K562 (cell line): Measurements from ENCODE around the gene UBR7. TPM values are rescaled to one million over a fixed set of nuclear protein-coding genes. Genes with fewer than 3 reads are reported as not detected.

Source experiments
- ATF7 ChIP-seq: fragments of 450-650 bp; IDR thresholded peaks from 2 replicates; pipeline ENCODE4 v1.7.1; 2014; ENCODE audit warnings: mild to moderate bottlenecking, moderate library complexity
- BACH1 ChIP-seq: fragments of 200-800 bp; sonication (Bioruptor generic); IDR thresholded peaks from 2 replicates; pipeline ENCODE4 v1.6.1; 2016; ENCODE audit warnings: missing genetic modification characterization, missing compliant biosample characterization
- GABPB2 ChIP-seq: fragments of 250-450 bp; sonication (Bioruptor Pico); conservative IDR thresholded peaks from 2 replicates; pipeline ENCODE4 v1.5.1; 2021; ENCODE audit warnings: mild to moderate bottlenecking
- GATAD2B ChIP-seq: fragments of 450-650 bp; IDR thresholded peaks from 2 replicates; pipeline ENCODE4 v1.6.1; 2017; ENCODE audit warnings: mild to moderate bottlenecking, borderline replicate concordance
- ILK ChIP-seq: fragments of 450-650 bp; IDR thresholded peaks from 2 replicates; pipeline ENCODE4 v1.6.1; 2016; ENCODE audit warnings: missing genetic modification characterization, low read depth, mild to moderate bottlenecking, missing compliant biosample characterization, moderate library complexity, borderline replicate concordance
- NFRKB ChIP-seq: fragments of 450-650 bp; IDR thresholded peaks from 2 replicates; pipeline ENCODE4 v1.6.1; 2016; ENCODE audit warnings: low read depth
- RBM17 ChIP-seq: fragments of 200-400 bp; formaldehyde crosslinking; IDR thresholded peaks from 2 replicates; pipeline ENCODE4 v1.6.1; 2017; ENCODE audit warnings: low read depth, mild to moderate bottlenecking, low read length, borderline replicate concordance
- RFX7 ChIP-seq: fragments of 250-450 bp; sonication (Bioruptor Pico); IDR thresholded peaks from 2 replicates; pipeline ENCODE4 v1.5.1; 2021; ENCODE audit warnings: mild to moderate bottlenecking
- SAP30 ChIP-seq: fragments of 200-600 bp; sonication (generic); IDR thresholded peaks from 2 replicates; pipeline ENCODE4 v1.6.1; 2012; ENCODE audit warnings: borderline replicate concordance, low read depth, mild to moderate bottlenecking, moderate library complexity, low read length, control low read depth, inconsistent platforms; ENCODE audit not compliant: insufficient read depth, poor library complexity, severe bottlenecking
- SMARCA5 ChIP-seq: fragments of 450-650 bp; IDR thresholded peaks from 2 replicates; pipeline ENCODE4 v1.6.1; 2016
- SNIP1 ChIP-seq: fragments of 450-650 bp; IDR thresholded peaks from 2 replicates; pipeline ENCODE4 v1.7.1; 2017; ENCODE audit warnings: low read depth, mild to moderate bottlenecking
- SUPT5H ChIP-seq: fragments of 450-650 bp; IDR thresholded peaks from 2 replicates; pipeline ENCODE4 v1.6.1; 2016
- TCF7 ChIP-seq: sonication (generic); IDR thresholded peaks from 2 replicates; pipeline ENCODE4 v1.6.1; 2016; ENCODE audit warnings: antibody characterized with exemption, borderline replicate concordance
- TCFL5 ChIP-seq: fragments of 250-450 bp; sonication (Bioruptor Pico); conservative IDR thresholded peaks from 2 replicates; pipeline ENCODE4 v1.6.1; 2021; ENCODE audit warnings: mild to moderate bottlenecking, moderate library complexity, matching md5 sums
- ZNF124 ChIP-seq: sonication (generic); formaldehyde crosslinking; IDR thresholded peaks from 2 replicates; pipeline ENCODE4 v1.8.1; 2022; ENCODE audit warnings: missing genetic modification reagents
- ZNF134 ChIP-seq: fragments of 250-450 bp; sonication (Bioruptor Pico); conservative IDR thresholded peaks from 2 replicates; pipeline ENCODE4 v1.4.0; 2020
- ZNF589 ChIP-seq: fragments of 200-800 bp; sonication (Bioruptor generic); IDR thresholded peaks from 2 replicates; pipeline ENCODE4 v1.6.1; 2016; ENCODE audit warnings: low read depth, missing genetic modification characterization, missing compliant biosample characterization
- ZNF717 ChIP-seq: fragments of 250-450 bp; sonication (Bioruptor Pico); IDR thresholded peaks from 2 replicates; pipeline ENCODE4 v1.5.0; 2021
- ZNF77 ChIP-seq: fragments of 250-450 bp; sonication (Bioruptor Pico); IDR thresholded peaks from 2 replicates; pipeline ENCODE4 v1.5.0; 2020
- polyA plus RNA-seq, 8 experiments: library from polyadenylated mRNA; depleted of rRNA in 4 of 8; stranded (reverse) in 5 of 8; unstranded in 3 of 8; fragments of >200 nt; fragmentation: Nextera tagmentation in 2 of 8; fragmentation: Illumina TruSeq in 1 of 8; extraction: Ambion mirVana in 2 of 8; extraction: Trizol in 1 of 8; gene quantifications; 2 replicates each; pipeline versions ENCODE4 v1.2.1 to v1.2.3, GENCODE V29; 2011 to 2014; ENCODE audit warnings: inconsistent platforms in 1 of 8, missing spikeins in 1 of 8
- total RNA-seq, 7 experiments: library from RNA; depleted of rRNA in 6 of 7; stranded (reverse); fragments of >200 nt in 6 of 7; fragmentation: Illumina TruSeq in 2 of 7; extraction: Trizol in 2 of 7; gene quantifications; 2 replicates each; pipeline versions ENCODE4 v1.2.1 to v1.2.3, GENCODE V29; 2011 to 2021; ENCODE audit warnings: low replicate concordance in 1 of 7
- TF ChIP-seq, protein P1 (sequence below): fragments of 450-650 bp; IDR thresholded peaks from 2 replicates; pipeline ENCODE4 v1.6.1; 2014; ENCODE audit warnings: low read depth, mild to moderate bottlenecking, moderate library complexity, borderline replicate concordance
- TF ChIP-seq, protein P2 (sequence below): sonication (generic); formaldehyde crosslinking; IDR thresholded peaks from 2 replicates; pipeline ENCODE4 v1.8.1; 2022; ENCODE audit warnings: missing genetic modification reagents
- TF ChIP-seq, protein P3 (sequence below): fragments of 250-450 bp; sonication (Bioruptor Pico); IDR thresholded peaks from 2 replicates; pipeline ENCODE4 v1.5.0; 2021

Gene UBR7
- total and polyA plus RNA-seq, 9 of the 15 experiments (the other 6 are each of a cell fraction or from before 2014, with no cell fraction given), result 12.5 to 63.0 (median 34.4) TPM

DNA sequence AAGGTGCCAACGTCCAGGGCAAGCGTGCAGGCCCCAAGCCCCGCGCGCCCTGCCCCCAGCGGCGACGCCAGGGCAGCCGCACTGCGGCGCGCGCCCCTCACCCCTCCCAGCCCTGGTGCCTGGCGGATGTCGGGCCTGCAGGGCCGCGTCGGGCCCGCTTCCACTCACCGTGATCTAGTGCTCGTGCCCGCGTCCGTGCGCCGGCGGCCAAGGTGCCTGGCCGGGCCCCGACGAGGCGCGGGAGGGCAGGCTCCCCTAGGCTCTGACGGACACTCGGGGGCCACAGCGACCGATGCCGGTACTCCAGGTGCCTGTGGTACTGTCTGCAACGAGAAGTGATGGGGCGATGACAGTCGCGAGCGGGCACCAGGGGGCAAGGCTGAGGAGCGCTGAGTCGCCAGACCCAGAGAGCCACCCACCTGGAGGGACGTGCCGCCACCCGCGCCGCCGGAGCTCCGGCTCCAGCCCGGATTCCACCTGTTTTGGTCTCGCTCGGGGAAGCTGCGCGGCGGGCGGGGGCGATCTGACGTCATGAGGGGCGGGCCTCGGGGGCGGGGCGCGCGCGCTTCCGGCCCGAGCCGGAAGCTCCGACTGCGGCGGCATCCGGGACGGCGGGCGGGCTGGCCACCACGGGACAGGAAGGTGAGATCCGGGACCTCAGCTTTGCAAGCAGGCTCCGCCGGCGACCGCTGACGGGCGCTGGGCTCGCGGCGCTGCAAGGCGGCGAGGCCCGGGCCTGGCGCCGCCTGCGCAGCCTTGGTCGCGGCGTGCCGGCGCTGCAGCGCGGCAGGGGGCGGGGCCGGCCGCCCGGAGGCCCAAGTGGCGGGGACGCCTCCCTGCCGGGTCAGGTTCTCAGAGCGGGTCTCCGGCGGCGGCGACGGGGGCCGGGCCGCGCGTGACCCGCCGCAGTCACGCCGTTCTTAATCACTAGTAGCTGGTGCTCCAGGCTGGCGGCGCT is 22.4 kb upstream of the UBR7 start, which contains the start of the genes LYSET and MOAP1 (continued):
- no peak for TF ChIP-seq NFRKB
- no peak for TF ChIP-seq ZNF124 (CRISPR knock-in tag)
- TF ChIP-seq ZNF589 (CRISPR knock-in tag), result no peak
- TF ChIP-seq SNIP1, result no peak
- TF ChIP-seq, protein P1, sequence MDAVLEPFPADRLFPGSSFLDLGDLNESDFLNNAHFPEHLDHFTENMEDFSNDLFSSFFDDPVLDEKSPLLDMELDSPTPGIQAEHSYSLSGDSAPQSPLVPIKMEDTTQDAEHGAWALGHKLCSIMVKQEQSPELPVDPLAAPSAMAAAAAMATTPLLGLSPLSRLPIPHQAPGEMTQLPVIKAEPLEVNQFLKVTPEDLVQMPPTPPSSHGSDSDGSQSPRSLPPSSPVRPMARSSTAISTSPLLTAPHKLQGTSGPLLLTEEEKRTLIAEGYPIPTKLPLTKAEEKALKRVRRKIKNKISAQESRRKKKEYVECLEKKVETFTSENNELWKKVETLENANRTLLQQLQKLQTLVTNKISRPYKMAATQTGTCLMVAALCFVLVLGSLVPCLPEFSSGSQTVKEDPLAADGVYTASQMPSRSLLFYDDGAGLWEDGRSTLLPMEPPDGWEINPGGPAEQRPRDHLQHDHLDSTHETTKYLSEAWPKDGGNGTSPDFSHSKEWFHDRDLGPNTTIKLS, result no peak
- TF ChIP-seq BACH1 (tag), result no peak
- TF ChIP-seq RBM17, result no peak
- no peak for TF ChIP-seq TCFL5 (CRISPR knock-in tag)
- TF ChIP-seq ZNF134 (CRISPR knock-in tag), result no peak
- no peak for TF ChIP-seq TCF7
- peak; percentile 67 for TF ChIP-seq SUPT5H
- no peak for TF ChIP-seq GATAD2B
- no peak for TF ChIP-seq ZNF77 (CRISPR knock-in tag)
- TF ChIP-seq ATF7, result peak; percentile 84
- TF ChIP-seq, protein P2, sequence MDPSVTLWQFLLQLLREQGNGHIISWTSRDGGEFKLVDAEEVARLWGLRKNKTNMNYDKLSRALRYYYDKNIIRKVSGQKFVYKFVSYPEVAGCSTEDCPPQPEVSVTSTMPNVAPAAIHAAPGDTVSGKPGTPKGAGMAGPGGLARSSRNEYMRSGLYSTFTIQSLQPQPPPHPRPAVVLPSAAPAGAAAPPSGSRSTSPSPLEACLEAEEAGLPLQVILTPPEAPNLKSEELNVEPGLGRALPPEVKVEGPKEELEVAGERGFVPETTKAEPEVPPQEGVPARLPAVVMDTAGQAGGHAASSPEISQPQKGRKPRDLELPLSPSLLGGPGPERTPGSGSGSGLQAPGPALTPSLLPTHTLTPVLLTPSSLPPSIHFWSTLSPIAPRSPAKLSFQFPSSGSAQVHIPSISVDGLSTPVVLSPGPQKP (CRISPR knock-in tag), result no peak
- no peak for TF ChIP-seq RFX7
- TF ChIP-seq SMARCA5, result no peak
- TF ChIP-seq ILK (tag), result no peak
- no peak for TF ChIP-seq GABPB2 (CRISPR knock-in tag)
- no peak for TF ChIP-seq ZNF717 (CRISPR knock-in tag)
- peak; percentile 58 for TF ChIP-seq SAP30
- TF ChIP-seq, protein P3, sequence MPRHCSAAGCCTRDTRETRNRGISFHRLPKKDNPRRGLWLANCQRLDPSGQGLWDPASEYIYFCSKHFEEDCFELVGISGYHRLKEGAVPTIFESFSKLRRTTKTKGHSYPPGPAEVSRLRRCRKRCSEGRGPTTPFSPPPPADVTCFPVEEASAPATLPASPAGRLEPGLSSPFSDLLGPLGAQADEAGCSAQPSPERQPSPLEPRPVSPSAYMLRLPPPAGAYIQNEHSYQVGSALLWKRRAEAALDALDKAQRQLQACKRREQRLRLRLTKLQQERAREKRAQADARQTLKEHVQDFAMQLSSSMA (CRISPR knock-in tag), result no peak
